LNCAP (cell line): ENCODE measurements around the gene FER.

ENCODE experiments used
- CTCF ChIP-seq: fragments of 450-650 bp; IDR thresholded peaks from 2 replicates; pipeline ENCODE4 v1.5.1; 2017; ENCODE audit warnings: mild to moderate bottlenecking

The FER gene

GRCh38 chr5:108925073-108925472 lies 177.4 kb downstream of the FER start:
- TF ChIP-seq CTCF = no peak

- no peak for TF ChIP-seq CTCF
These were observed 182.4 kb downstream of the FER start for GRCh38 chr5:108930107-108930506.

- TF ChIP-seq CTCF = no peak
These were observed 187.9 kb downstream of the FER start for GRCh38 chr5:108935611-108936010.

GRCh38 chr5:108937221-108937620 lies 189.5 kb downstream of the FER start:
- no peak for TF ChIP-seq CTCF

- no peak for TF ChIP-seq CTCF
These were observed 192.8 kb downstream of the FER start for GRCh38 chr5:108940506-108940905.

GRCh38 chr5:108941746-108942145 lies 194.0 kb downstream of the FER start:
- TF ChIP-seq CTCF = no peak

GRCh38 chr5:108942701-108943100 lies 195.0 kb downstream of the FER start:
- TF ChIP-seq CTCF = no peak

- TF ChIP-seq CTCF = no peak
These were observed 197.4 kb downstream of the FER start for GRCh38 chr5:108945094-108945493.
